IMR-90 (cell line): ENCODE measurements around the gene OR2AG2. TPM values are rescaled to one million over a fixed set of nuclear protein-coding genes. Genes with fewer than 3 reads are reported as not detected.

Source experiments
- ATAC-seq: fragments of 200-7000 bp; cut with Tn5 transposase; 2 replicates; pipeline ENCODE4 v1.9.1; 2020; ENCODE audit warnings: low read depth, mild to moderate bottlenecking, moderate library complexity
- BruUV-seq: library from RNA; stranded (reverse); fragments of 400-500 nt; replicated peaks from 2 replicates; lab custom pipeline; 2021; lab: Mats Ljungman, UMichigan
- CTCF ChIA-PET: fragments of 300-600 bp; formaldehyde crosslinking; extraction: SDS; loops from one replicate; lab custom pipeline; 2021; ENCODE audit warnings: antibody characterized with exemption; lab: Yijun Ruan, JAX
- POLR2A ChIA-PET: fragments of 300-600 bp; sonication (Branson Sonifier 250); formaldehyde crosslinking; loops from one replicate; lab custom pipeline; 2022; ENCODE audit warnings: antibody characterized with exemption; ENCODE audit not compliant: unreplicated experiment; lab: Charles Lee
- DNase-seq: peaks from one replicate; pipeline ENCODE4 v3.0.0; 2013
- H2AFZ ChIP-seq: replicated peaks from 2 replicates; pipeline ENCODE3; 2013; ENCODE audit warnings: low read length, mild to moderate bottlenecking; ENCODE audit not compliant: poor library complexity
- H2AK5ac ChIP-seq: 2 replicates; pipeline ENCODE4 v1.6.1; 2013; ENCODE audit warnings: low read depth, low read length, inconsistent platforms
- H2AK9ac ChIP-seq: replicated peaks from 2 replicates; pipeline ENCODE3; 2013; ENCODE audit warnings: mild to moderate bottlenecking, low read depth, low read length, moderate library complexity; ENCODE audit not compliant: poor library complexity
- H2BK120ac ChIP-seq: 2 replicates; pipeline ENCODE4 v1.6.1; 2013; ENCODE audit warnings: low read depth, low read length, inconsistent platforms
- H2BK15ac ChIP-seq: 3 replicates; pipeline ENCODE4 v1.6.1; 2013; ENCODE audit warnings: low read depth, low read length, inconsistent platforms
- H2BK20ac ChIP-seq: 2 replicates; pipeline ENCODE4 v1.6.1; 2013; ENCODE audit warnings: low read depth, mild to moderate bottlenecking, inconsistent platforms, low read length, moderate library complexity
- H2BK5ac ChIP-seq: 2 replicates; pipeline ENCODE4 v1.6.1; 2013; ENCODE audit warnings: mild to moderate bottlenecking, low read depth, low read length, inconsistent platforms; ENCODE audit not compliant: poor library complexity, severe bottlenecking
- H3K14ac ChIP-seq: replicated peaks from 2 replicates; pipeline ENCODE4 v1.6.1; 2013; ENCODE audit warnings: low read depth, low read length, inconsistent platforms
- H3K18ac ChIP-seq: 2 replicates; pipeline ENCODE4 v1.6.1; 2013; ENCODE audit warnings: low read depth, low read length, control low read depth
- H3K23ac ChIP-seq: 2 replicates; pipeline ENCODE4 v1.6.1; 2013; ENCODE audit warnings: low read depth, low read length, inconsistent platforms
- H3K27ac ChIP-seq: 2 replicates; pipeline ENCODE4 v1.5.1; 2013; ENCODE audit warnings: mild to moderate bottlenecking, control low read depth, low read length; ENCODE audit not compliant: insufficient read depth
- H3K27me3 ChIP-seq: 2 replicates; pipeline ENCODE4 v1.6.1; 2013; ENCODE audit warnings: low read length; ENCODE audit not compliant: control insufficient read depth, insufficient read depth
- H3K36me3 ChIP-seq: 2 replicates; pipeline ENCODE4 v1.6.1; 2013; ENCODE audit warnings: low read length, mixed read lengths; ENCODE audit not compliant: control insufficient read depth, insufficient read depth
- H3K4ac ChIP-seq: 2 replicates; pipeline ENCODE4 v1.6.1; 2013; ENCODE audit warnings: low read depth, low read length, inconsistent platforms
- H3K4me1 ChIP-seq: 2 replicates; pipeline ENCODE4 v1.6.1; 2013; ENCODE audit warnings: low read length, mixed read lengths; ENCODE audit not compliant: control insufficient read depth, insufficient read depth
- H3K4me2 ChIP-seq: 2 replicates; pipeline ENCODE4 v1.6.1; 2013; ENCODE audit warnings: low read depth, mild to moderate bottlenecking, control low read depth, low read length, moderate library complexity
- H3K4me3 ChIP-seq: 2 replicates; pipeline ENCODE4 v1.5.1; 2013; ENCODE audit warnings: low read depth, mild to moderate bottlenecking, control low read depth, low read length, moderate library complexity; ENCODE audit not compliant: insufficient read depth
- H3K56ac ChIP-seq: 2 replicates; pipeline ENCODE4 v1.6.1; 2013; ENCODE audit warnings: low read length, inconsistent platforms; ENCODE audit not compliant: insufficient read depth; ENCODE audit errors: extremely low read depth
- H3K79me1 ChIP-seq, 2 experiments: 2 replicates each; pipeline ENCODE4 v1.6.1; 2013; ENCODE audit warnings: low read length in 2 of 2, inconsistent platforms in 1 of 2, low read depth in 1 of 2
- H3K9ac ChIP-seq: 2 replicates; pipeline ENCODE4 v1.6.1; 2013; ENCODE audit warnings: low read depth, low read length, control low read depth
- H3K9me1 ChIP-seq: 2 replicates; pipeline ENCODE4 v1.6.1; 2013; ENCODE audit warnings: low read length, inconsistent platforms; ENCODE audit not compliant: insufficient read depth
- H3K9me3 ChIP-seq: 2 replicates; pipeline ENCODE4 v1.6.1; 2013; ENCODE audit warnings: low read length; ENCODE audit not compliant: control insufficient read depth, insufficient read depth
- H4K20me1 ChIP-seq: 2 replicates; pipeline ENCODE4 v1.6.1; 2013; ENCODE audit warnings: low read length, inconsistent platforms; ENCODE audit not compliant: insufficient read depth
- H4K5ac ChIP-seq: 2 replicates; pipeline ENCODE4 v1.6.1; 2013; ENCODE audit warnings: mild to moderate bottlenecking, low read depth, low read length, control low read depth
- H4K8ac ChIP-seq, 2 experiments: 2 replicates each; pipeline ENCODE4 v1.6.1; 2013; ENCODE audit warnings: low read depth in 2 of 2, low read length in 2 of 2, control low read depth in 1 of 2, inconsistent platforms in 1 of 2
- H4K91ac ChIP-seq: 2 replicates; pipeline ENCODE4 v1.6.1; 2013; ENCODE audit warnings: low read depth, low read length, inconsistent platforms; ENCODE audit not compliant: insufficient read depth
- CEBPB ChIP-seq: IDR thresholded peaks from 2 replicates; pipeline ENCODE4 v1.6.1; 2012; ENCODE audit warnings: low read depth, low read length, improper control_type of control experiment
- RAD21 ChIP-seq: IDR thresholded peaks from 2 replicates; pipeline ENCODE4 v1.6.1; 2012; ENCODE audit warnings: low read length, improper control_type of control experiment
- SMC3 ChIP-seq: fragments of 150-350 bp; IDR thresholded peaks from 2 replicates; pipeline ENCODE4 v1.6.1; 2016; ENCODE audit warnings: low read depth, mild to moderate bottlenecking, antibody characterized with exemption, low read length, moderate library complexity
- WGBS, 2 experiments: methylation state at CpG; one replicate each; pipeline versions ENCODE4 v1.1.5 to v1.1.7; 2013; ENCODE audit warnings: missing lambda C conversion rate in 2 of 2; ENCODE audit not compliant: insufficient read length in 1 of 2; ENCODE audit errors: extremely low coverage in 2 of 2; 5-methylcytosine and 5-hydroxymethylcytosine counted together
- dilution Hi-C: fragments of 300-500 bp; cut with HindIII; formaldehyde crosslinking; loops from one replicate; pipeline ENCODE4 v1.14.3; 2018; ENCODE audit warnings: low sequenced_read_pairs; ENCODE audit not compliant: unreplicated experiment
- in situ Hi-C: fragments of 300-500 bp; cut with MboI; formaldehyde crosslinking; loops from 3 replicates; pipeline ENCODE4 v1.14.3; 2019; ENCODE audit warnings: low sequenced_read_pairs, inconsistent platforms, mixed read lengths
- intact Hi-C: fragments of 100-400 bp; cut with micrococcal nuclease; formaldehyde crosslinking; loops from 2 replicates; pipeline ENCODE4 v1.10.0; 2022
- polyA plus RNA-seq, 3 experiments: library from polyadenylated mRNA; depleted of rRNA; stranded (reverse); fragments of >200 nt; gene quantifications; 2 replicates each; pipeline ENCODE4 v1.2.3, GENCODE V29; 2012; ENCODE audit warnings: low replicate concordance in 1 of 3
- total RNA-seq: library from RNA; depleted of rRNA; stranded (reverse); fragments of >200 nt; gene quantifications from 2 replicates; pipeline ENCODE4 v1.2.3, GENCODE V29; 2012
- TF ChIP-seq, protein P1 (sequence below): conservative IDR thresholded peaks from 2 replicates; pipeline ENCODE4 v1.5.1; 2012; ENCODE audit warnings: mild to moderate bottlenecking, low read depth, low read length, improper control_type of control experiment

OR2AG2 gene
- total and polyA plus RNA-seq, 2 of the 4 experiments (the other 2 are of a cell fraction) = 0.22 to 0.54 TPM

GRCh38 chr11:6757373-6757967, 14.3 kb downstream of the OR2AG2 start:
- H3K4me3 ChIP-seq = no peak overlapping the region
- H3K9ac ChIP-seq = no peak overlapping the region
- H3K27ac ChIP-seq = no peak overlapping the region
- WGBS, 2 experiments = 60% methylated on average over 1 of the region's 2 CpGs; no CpG with 5 or more reads in 1 of the 2 experiments
- no peak overlapping the region for H3K14ac ChIP-seq
- in situ Hi-C loops = no loop called here
- H3K79me1 ChIP-seq = no peaks in the 10 kb centered on the region
- no peak overlapping the region for H2BK120ac ChIP-seq
- H2AFZ ChIP-seq = no peak overlapping the region
- ChIA-PET CTCF (interaction anchor here (0.5 to 1.2 kb wide), 7 partner anchors 11 to 378 kb away, joined by 3 to 9 read pairs (median 4); no protein-coding TSS in a partner anchor), POLR2A (interaction anchor here (0.6 kb wide), 1 partner anchor 282 kb away, joined by 3 read pairs; no protein-coding TSS in a partner anchor)
- no peak overlapping the region for H2AK9ac ChIP-seq
- H3K23ac ChIP-seq = no peak overlapping the region
- BruUV-seq = no TSS peak
- H3K56ac ChIP-seq = no peak overlapping the region
- DNase-seq (peak; percentile 59), ATAC-seq (peak; percentile 90)
- no peak overlapping the region for H4K5ac ChIP-seq
- H3K18ac ChIP-seq = no peak overlapping the region
- no peak overlapping the region for H2BK20ac ChIP-seq
- H2BK5ac ChIP-seq = no peak overlapping the region
- no peak overlapping the region for H4K8ac ChIP-seq
- H3K36me3 ChIP-seq = no peaks in the 10 kb centered on the region
- TF ChIP-seq SMC3 (peak; percentile 39; the same call in 1 of the 2 replicates), CEBPB (no peak), RAD21 (peak; percentile 50; the same call in 1 of the 2 replicates)
- TF ChIP-seq, protein P1, sequence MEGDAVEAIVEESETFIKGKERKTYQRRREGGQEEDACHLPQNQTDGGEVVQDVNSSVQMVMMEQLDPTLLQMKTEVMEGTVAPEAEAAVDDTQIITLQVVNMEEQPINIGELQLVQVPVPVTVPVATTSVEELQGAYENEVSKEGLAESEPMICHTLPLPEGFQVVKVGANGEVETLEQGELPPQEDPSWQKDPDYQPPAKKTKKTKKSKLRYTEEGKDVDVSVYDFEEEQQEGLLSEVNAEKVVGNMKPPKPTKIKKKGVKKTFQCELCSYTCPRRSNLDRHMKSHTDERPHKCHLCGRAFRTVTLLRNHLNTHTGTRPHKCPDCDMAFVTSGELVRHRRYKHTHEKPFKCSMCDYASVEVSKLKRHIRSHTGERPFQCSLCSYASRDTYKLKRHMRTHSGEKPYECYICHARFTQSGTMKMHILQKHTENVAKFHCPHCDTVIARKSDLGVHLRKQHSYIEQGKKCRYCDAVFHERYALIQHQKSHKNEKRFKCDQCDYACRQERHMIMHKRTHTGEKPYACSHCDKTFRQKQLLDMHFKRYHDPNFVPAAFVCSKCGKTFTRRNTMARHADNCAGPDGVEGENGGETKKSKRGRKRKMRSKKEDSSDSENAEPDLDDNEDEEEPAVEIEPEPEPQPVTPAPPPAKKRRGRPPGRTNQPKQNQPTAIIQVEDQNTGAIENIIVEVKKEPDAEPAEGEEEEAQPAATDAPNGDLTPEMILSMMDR = peak; percentile 54
- H2AK5ac ChIP-seq = no peak overlapping the region
- H4K20me1 ChIP-seq = no peaks in the 10 kb centered on the region
- no peaks in the 10 kb centered on the region for H3K9me1 ChIP-seq
- H2BK15ac ChIP-seq = no peak overlapping the region
- H3K4me2 ChIP-seq = no peak overlapping the region
- no peak overlapping the region for H3K4ac ChIP-seq
- H3K4me1 ChIP-seq = no peaks in the 10 kb centered on the region
- intact Hi-C loops = loop anchor here (5.0 kb wide), 4 partner anchors 140 to 685 kb away; partner anchors contain the start of genes ILK, RRP8 and TPP1
- no peaks in the 10 kb centered on the region; the same call in 1 of the 2 replicates for H3K27me3 ChIP-seq
- H3K9me3 ChIP-seq = no peaks in the 10 kb centered on the region
- no peak overlapping the region for H4K91ac ChIP-seq
- dilution Hi-C loops = no loop called here
